Frontal cortex (tissue), 4 donors: ENCODE data around the gene EFCAB6. TPM values are rescaled to one million over a fixed set of nuclear protein-coding genes. Genes with fewer than 3 reads are reported as not detected.

Experiments
- DNase-seq, 2 donors: peaks; one replicate each; pipeline ENCODE4 v3.0.0; 2012; ENCODE audit warnings: low spot score in 2 of 2
- FAIRE-seq: peaks from 2 replicates; lab custom pipeline; 2012; peaks lifted over from hg19 to GRCh38; lab: Jason Lieb, UNC
- total RNA-seq: library from RNA; depleted of rRNA; stranded (reverse); fragments of >200 nt; gene quantifications from one replicate; pipeline ENCODE4 v1.2.3, GENCODE V29; 2014
- donor health status: control.
- donor health status: control.
- donor health status: control.

EFCAB6 gene
- total RNA-seq, 1 donor from 2014 or later, result 9.4 TPM

DNA sequence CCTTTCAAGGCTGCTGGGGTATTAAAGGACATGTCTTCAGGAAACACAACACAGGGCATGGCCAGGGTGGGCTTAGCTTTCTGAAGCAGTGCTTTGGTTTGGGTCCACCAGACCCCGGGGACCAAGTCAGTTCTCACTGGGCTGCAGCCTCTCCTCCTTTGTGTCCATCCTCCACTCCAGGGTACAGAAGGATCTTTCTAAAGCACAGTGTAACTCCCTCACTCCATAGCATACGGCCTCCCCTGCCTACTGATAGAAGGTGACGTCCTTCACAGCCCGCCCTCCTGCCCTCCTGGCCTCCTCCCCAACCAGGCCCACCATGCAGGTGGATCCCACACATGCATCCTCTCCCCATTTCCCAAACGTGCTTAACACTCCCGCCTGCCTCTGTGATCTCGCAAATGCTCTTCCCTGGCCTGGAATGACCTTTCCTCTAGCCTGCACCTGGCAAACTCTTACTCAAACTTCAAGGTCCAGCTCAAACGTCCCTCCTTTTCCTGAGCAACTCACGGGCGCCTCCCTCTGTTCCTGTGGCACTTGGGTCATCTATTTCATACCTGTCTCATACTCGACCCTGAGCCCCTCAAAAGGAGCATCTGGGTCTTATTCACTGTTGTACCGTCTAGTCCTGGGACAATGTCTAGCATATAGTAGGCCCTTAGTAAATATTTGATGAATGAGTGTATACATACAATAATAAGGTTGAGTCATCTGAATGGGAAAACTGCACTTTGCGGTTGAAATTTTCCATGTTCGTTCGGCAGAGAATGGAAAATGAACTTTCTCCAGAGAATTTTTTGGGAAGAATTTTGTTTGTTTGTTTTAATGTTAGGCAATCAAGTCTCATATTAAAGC is 187.7 kb downstream of the EFCAB6 start:
- no peak for FAIRE-seq
- DNase-seq, result no peak

DNA sequence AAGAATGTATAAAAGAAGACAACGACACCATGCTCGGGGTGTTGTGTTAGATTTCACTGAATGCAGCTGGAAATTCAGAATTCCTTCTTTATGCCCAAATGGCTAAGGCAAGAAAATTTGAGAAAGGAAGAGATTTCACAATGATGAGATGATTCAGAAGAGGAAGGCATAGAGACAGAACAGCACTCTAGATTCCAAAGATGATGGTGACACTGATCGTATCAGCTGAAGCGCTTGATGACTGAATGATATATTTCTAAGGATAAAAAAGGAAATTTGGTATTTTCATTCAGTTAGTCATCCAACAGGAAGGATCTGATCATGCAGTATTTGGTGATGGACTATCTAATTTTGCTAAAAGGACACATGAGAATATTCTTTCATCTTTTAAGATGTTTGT is 189.2 kb downstream of the EFCAB6 start:
- no peak for DNase-seq
- FAIRE-seq, result no peak

DNA sequence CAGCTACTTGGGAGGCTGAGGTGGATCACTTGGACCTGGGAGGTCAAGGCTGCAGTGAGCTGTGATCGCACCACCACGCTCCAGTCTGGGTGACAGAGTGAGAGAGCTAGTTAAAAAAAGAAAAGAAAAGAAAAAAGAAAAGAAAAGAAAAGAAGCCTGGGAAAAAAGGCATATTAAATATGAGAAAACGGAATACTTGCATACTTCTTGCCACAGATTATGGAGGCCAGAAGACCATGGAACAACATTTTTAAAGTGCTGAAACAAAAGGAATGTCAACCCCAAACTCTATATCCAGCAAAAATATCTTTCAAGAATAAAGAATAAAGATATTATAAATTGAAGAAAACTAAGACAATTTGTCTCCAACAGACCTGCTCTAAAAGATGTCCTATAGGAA is 191.9 kb downstream of the EFCAB6 start:
- DNase-seq (no peak), FAIRE-seq (no peak)

DNA sequence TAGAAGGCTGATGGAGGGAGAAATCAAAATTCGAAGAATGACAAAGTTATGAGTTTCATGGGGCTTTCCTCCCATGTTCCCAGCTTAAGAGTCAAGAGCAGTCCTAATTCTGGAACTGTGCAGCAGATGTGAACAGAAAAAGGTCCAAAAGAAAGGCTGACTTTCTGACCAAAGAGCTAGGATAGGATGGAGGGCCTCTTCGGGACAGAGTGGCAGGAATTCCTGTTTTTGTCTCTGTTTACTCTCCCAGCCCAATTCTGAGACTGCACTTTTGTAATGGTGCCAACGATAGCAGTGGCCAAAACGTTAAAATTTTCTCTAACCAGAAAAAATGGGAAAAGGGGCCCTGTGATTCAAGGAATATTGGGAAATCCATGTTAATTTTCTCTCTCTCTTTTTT is 193.6 kb downstream of the EFCAB6 start:
- FAIRE-seq (no peak), DNase-seq (no peak)

DNA sequence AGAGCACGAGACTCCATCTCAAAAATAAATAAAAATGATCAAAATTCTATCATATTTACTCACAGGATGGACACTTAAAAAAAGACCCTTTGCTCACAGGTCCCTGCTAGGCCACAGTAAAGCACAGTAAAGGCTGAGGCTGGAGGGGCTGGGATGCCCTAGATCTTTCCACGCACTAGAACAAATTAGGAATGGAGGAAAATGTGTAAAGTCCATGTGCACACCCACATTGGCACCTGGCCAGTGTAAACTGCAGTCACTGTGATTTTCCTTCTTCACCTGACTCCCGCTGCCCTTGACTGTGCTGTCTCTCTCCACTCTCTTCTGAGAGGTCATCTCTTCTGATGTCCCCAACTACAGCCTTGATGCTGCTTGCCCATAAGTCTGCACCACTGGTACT is 195.5 kb downstream of the EFCAB6 start:
- FAIRE-seq (no peak), DNase-seq (no peak)

DNA sequence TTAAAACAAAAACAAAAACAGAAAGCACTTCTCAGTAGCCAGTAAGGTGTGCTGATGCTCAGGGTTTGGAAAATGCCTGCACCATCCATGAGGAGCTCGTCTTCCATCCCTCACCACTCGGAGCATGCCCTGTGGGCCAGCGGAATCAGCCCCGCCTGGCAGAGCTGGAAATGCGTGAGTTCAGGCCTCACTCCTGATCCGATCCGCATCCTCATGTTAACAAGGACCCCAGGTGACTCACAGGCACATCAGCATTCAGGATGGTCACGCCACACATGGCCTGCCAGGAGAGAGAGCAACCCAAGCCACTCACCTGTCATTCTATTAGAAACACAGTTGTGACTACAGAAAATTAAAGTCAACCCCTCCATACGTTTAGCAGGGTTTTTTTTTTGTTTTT is 211.8 kb downstream of the EFCAB6 start:
- no peak for DNase-seq
- FAIRE-seq, result no peak

DNA sequence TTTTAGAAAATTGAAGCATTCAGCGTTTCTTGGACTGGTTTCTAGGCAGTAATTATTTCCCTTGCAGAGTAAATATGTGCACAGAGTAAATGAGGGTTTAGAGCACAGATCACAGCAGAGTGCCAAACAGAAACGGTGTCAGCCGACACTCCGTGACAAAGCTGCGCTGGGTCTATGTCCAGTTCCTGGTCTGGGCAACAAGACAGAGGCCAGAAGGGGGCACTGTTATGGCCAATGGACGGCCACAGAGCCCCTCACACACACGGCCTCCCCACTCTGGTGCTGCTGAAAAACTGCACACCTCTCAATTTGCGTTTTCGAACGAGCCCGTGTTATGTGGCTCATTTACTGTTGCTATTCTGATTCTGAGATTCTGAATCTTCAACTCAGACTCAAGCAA is 219.6 kb downstream of the EFCAB6 start:
- no peak for FAIRE-seq
- no peak for DNase-seq

DNA sequence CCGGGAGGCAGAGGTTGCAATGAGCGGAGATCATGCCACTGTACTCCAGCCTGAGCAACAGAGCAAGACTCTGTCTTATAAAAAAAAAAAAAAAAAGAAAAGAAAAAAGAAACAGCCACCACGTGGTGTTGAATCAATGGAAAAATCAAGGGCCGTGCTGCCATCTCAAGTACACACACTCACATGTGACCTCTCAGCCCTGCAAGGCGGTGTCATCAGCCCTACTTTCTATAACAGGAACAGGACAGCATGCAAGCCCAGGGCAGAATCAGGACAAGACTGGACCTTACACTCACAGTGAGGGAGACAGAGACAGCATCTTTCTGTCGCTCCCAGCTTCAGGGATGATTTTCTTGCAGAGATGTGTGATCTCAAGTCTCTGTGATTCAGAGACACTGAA is 220.7 kb downstream of the EFCAB6 start:
- DNase-seq, result no peak
- no peak for FAIRE-seq

DNA sequence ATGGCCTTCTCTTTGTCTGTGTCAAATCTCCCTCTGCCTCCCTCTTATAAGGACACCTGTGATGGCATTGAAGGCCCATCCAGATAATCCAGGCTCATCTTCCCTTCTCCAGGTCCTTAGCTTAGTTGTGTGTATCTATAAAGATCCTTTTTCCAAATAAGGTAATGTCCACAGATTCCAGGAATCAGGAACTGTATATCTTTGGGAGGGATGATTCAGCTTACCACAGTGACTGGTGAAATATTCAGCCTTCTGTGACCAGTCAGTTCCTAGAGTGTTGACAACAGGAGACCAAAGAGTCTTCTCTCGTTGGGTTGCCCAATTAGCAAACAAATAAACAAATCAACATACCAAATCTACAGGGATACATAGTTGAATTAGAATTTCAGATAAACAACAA is 224.5 kb downstream of the EFCAB6 start:
- FAIRE-seq, result no peak
- no peak for DNase-seq

DNA sequence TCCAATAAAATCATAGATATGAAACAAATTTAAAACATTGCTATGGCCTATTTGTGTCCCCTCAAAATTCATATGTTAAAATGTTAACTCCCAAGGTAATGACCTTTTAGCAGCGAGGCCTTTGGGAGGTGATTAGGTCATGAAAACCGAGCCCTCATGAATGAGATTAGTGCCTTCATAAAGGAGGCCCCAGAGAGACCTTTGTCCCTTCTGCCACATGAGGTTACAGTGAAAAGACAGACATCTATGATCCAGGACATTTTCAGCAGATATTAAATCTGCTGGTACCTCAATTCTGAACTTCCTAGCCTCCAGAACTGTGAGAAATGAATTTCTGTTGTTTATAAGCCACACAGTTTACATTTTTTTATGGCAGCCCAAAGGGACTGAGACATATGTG is 228.6 kb downstream of the EFCAB6 start:
- DNase-seq (no peak), FAIRE-seq (no peak)

DNA sequence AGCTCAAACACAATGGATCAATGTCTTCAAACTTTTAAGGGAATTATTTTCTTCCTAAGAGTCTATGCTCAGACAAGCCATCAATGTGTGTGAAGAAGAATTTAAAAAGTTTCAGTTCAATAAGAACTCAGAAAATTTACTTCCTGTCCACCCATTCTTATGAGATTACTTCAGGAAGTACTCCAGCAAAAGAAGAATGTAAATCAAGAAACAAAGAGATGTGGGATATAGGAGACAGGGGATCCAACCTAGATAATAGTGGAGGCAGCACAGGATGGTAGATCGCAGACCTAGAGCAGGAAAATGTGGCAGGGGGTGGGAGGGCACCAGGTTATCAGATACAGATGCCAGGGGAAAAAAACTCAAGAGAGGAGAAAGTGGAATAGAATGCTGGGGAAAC is 229.7 kb downstream of the EFCAB6 start:
- no peak for FAIRE-seq
- no peak for DNase-seq

DNA sequence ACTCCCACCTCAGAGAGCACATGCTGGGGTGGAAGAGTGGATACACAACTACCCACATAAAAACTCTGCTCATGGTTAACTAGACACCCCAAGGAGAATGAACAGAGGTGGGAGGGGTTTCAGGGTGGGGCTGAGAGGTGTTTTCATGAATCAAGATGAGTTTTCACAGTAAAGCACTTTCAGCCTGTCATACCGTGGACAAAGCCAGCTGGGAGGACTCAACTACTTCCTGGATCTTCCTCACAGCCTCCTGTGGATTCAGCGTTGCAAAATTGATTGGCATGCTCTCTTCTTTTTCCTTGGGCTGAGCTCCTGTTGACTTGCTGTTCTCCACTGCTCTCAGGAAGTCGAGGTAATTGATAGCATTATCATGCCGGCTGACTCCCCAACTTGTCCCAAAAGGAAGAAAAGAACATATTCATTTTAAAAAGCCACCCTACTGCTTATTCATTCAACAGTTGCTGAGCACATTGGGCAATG is 231.8 kb downstream of the EFCAB6 start:
- DNase-seq (no peak), FAIRE-seq (no peak)

DNA sequence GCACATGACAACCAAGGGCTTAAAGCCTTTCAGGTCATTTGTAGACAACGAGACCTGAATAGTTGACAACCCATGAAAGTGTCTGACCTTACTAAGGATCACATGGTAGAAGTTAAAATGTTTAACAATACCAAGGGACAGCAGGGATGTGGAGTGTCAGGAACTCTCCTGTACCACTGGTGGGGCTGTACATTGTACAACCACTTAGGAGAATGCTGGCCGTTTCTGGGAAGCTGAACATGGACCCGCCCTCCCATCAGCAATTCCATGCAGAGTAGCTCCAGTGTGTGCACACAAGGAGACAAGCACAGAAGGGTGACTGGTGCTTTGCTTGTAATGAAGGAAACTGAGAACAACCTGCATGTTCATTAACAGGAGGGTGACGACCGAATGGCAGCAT is 237.4 kb downstream of the EFCAB6 start:
- no peak for FAIRE-seq

DNA sequence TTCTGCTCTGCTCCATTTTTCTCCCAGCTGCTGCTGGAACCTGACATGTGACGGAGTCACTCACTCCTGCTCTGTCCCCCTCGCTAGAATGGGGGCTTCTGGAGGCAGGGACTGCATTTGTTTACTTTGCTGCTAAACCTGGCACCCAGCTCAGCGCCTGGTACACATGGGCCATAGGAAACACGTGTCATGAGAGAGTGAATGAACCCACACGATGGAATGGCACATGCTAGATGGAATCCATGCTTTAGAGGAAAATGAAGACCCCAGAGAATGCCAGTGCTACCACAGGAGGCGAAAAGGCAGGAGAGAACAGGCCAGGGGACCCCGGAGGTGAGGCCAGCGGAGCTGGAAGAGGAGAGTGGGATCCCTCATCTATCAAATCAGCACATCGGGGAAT is 239.4 kb downstream of the EFCAB6 start:
- DNase-seq (no peak), FAIRE-seq (no peak)

More for the DNA sequence above, 237.4 kb downstream of the EFCAB6 start:
- no peak for DNase-seq

DNA sequence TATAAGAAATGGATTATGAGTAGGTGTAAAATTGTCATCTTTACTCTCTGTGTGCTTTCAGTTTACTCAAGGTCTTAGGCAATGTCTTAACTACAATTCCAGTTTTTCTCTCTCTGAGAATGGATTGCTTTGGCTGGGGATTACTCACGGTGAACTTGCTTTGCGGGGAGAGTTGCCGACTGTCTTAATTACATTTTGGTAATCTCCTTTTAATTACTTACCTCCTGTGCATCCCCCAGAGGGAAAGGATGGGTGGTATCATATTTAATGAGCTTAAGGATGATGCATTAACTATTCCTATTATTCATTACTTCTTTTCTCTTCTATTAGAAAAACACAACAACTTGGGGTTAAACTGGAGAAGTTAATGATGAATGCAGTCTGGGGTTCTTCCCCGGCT is 240.9 kb downstream of the EFCAB6 start:
- no peak for DNase-seq

DNA sequence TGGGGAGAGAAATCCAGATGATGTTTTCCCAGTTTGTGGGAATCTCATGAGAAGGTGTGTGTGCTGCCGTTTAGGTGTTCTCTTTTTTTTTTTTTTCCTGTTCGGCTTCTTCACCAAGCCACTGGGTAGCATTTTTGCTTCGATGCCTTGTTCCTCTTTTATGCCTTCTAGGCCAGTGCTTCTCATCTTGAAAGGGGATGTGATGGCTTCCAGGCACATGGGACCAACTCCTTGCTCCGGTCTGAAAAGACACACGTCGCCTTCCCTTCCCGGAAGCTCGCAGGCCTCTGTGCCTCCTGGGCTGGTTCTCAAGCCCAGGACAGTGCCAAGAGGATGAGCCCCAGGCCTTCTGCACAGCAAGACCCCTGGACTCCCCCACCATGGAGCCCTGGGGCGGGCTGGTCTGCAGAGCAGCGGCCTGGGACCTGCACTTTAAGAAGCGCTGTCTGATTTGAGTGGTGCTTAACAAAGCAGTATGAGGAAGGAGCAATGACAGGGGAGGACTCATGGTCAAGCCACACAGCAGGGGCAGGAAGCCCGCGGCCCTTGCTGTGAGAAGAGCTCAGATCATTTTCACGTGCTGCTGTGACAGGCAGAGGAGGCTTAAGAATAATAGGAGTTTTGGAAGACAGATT is 241.5 kb downstream of the EFCAB6 start:
- DNase-seq (no peak), FAIRE-seq (no peak)

More for the DNA sequence above, 240.9 kb downstream of the EFCAB6 start:
- no peak for FAIRE-seq

DNA sequence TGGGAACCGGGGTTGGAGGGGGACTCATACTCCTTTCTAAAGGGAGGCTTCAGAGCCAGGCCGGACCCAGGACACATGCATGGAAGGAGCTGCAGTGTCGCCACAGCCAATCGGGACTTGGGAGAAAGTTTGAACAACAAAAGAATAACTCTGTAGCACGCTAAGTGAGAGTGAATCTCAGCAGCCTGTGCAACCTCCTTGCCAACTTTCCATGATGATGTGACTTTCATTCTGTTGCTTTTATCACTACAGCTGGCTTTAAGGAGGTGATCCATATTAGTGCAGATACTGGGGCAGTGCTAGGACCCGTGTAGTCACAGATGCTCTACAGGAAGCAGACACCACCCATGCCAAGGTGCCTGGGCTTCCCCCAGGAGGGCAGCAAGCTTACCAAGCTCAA is 243.0 kb downstream of the EFCAB6 start:
- FAIRE-seq, result no peak
- DNase-seq, result no peak

DNA sequence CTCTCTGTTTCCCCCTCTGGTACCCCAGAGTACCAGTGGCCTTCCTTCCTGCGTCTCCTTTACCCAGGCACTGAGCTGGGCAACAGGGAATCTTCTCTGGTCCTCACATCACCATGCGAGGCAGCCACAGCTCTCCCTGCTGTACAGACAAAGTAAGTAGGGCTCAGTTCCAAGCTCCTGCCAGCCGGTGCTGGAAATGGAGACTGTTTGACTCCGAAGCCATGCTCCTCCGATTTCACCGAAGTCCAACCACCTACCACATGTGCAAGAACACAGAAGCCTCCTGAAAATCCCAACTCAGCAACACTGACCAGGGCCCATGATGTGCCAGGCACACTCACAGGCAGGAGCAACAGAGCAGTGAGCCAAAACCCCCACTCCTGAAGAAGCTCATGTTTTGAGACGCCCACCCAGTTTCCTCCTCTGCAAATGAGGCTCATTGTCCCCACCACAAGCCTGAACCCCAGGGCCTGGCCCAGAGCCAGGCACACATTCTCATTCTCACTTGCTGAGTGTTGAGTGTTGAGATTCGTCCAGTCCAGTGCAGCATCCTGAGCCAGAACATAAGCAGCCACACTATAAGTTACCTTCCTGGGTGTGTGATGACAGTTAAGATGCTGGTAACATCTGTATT is 244.3 kb downstream of the EFCAB6 start:
- no peak for FAIRE-seq
- no peak for DNase-seq

DNA sequence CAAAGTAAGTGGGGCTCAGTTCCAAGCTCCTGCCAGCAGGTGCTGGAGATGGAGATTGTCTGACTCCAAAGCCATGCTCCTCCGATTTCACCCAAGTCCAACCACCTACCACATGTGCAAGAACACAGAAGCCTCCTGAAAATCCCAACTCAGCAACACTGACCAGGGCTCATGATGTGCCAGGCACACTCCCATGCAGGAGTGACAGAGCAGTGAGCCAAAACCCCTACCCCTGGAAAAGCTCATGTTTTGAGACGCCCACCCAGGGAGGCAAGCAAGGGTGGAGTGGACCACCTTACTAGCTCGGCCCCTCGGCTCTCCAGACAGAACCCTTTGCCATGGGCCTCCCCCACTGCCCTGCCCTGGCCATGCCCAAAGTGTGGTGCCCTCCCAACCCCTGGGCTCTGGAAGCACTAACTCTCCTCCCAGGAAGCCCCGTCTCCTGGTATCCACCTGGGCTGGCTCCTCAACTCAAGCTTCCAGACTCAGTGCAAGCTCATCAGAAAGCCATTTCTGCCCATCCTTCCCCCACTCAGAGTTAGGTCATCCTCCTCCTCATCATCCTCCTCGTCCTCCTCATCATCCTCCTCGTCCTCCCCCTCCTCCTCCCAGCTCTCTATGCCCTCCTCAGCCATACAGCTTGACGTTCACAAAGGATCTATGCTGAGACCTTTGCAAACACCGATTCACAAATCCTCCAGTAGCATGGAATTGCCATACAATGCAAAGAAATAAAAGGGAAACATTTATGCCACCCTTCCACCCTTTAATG is 245.4 kb downstream of the EFCAB6 start:
- DNase-seq, result no peak
- FAIRE-seq, result no peak

DNA sequence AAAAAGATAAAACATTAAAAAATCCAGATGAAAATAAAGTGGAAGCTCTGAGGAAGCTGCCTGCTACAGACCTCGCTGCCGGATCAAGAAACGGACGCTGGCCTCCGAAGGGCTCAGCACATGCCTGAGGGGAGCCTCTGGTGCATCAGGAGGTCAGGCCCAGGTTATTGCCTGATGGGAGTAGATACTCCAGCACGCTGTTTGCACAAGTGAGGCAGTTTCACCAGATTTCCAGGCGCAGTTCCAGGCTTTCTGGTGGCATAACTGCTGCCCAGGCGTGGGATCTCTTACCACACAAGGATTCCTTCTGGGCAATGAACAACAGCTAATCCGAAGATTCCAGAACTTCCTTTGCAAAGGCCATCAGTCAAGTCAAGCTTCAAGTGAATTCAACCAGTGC is 246.1 kb downstream of the EFCAB6 start:
- no peak for FAIRE-seq

More for the DNA sequence above, 246.1 kb downstream of the EFCAB6 start:
- no peak for DNase-seq
